GM19455 (cell line): ENCODE data around the gene KYAT1.
"Not testable (repeated sequence)": the region's sequence is repeated elsewhere in the genome, so short reads cannot be mapped to it uniquely, and the experiment has no call there.

Source experiments
- ATAC-seq: cut with Tn5 transposase; IDR thresholded peaks from one replicate; pipeline ENCODE4 v1.9.1; 2021; ENCODE audit not compliant: unreplicated experiment

Gene KYAT1

DNA sequence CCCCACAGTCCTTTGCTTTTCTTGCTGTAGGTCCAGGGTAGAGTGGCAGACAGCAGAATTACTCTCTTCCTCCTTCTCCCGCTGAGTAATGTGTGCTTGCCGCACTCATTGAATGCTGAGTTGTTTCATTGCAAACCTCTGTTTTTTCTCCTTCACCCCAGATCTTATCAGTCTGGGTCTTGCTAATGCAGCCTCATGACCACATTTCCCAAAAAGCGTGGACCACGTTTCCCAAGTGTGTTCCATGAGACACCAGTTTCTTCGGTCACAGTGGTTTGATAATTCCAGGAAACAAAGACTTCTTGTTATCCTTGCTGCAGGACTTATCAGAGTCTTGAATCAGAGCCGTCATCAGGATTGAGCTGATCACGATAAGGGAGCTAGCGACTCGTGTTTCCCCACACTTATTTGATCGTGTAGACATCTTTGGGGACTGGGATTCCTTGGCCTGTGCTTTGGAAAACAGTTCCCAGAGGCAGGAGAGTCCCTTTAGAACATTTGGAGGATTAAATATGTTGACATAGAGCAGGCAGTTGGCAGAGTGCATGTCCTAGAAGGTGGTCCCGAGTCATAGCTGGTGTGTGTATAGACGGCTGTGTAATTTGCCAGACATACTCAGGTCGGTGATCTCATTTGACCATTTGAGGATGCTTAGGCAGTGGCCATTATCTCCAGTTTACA, 4.6 kb upstream of the KYAT1 start:
- no peak for ATAC-seq

DNA sequence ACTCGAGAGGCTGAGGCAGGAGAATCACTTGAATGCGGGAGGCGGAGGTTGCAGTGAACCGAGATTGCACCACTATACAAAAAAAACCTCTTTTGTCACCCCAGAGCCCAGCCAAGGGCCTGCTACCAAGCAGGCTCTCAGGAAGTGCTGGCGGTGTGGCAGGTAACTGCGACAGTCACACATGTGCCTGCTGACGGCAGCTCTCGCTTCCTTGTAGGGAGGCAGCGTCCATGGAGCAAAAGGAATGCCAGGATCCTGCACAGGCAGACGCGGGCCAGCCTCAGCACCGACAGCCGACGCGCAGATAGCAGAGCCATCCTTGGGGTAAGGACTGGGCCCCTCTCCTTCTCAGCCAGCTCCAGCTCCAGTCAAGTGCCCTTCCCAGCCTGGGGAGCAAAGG, 4.0 kb upstream of the KYAT1 start:
- no peak for ATAC-seq

DNA sequence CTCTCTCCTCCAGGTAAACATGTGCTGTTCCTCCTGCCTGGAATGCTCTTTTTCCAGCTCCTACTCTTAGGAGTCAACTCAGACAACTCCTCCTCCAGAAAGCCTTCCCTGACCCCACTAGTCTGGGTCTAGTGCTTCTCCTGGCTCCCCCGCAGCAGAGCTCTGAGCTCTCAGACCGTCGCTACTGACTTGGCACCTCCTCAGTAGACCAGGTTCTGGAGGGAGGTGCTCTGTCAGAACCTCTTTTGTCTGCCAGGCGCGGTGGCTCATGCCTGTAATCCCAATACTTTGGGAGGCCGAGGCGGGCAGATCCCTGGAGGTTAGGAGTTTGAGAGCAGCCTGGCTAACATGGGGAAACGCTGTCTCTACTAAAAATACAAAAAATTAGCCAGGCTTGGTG, 3.6 kb upstream of the KYAT1 start:
- ATAC-seq: no peak

DNA sequence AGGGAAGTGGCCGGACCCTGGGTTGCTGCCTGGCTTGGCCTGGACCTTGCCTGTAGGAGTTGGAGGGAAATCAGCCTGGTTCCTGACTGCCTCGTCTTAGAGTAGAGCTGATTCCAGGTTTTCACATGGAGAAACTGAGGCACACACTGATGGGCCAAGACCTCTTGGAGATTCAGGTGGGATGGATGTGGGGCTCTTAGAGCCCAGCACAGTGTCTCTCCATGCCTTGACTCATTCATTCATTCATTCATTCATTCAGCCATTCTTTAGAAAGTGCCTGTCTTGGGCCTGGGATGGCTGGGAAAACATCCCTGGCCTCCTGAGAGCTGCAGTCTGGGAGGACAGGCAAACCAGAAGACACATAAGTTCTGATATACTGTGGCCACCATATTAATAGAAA, 2.4 kb upstream of the KYAT1 start:
- no peak for ATAC-seq

DNA sequence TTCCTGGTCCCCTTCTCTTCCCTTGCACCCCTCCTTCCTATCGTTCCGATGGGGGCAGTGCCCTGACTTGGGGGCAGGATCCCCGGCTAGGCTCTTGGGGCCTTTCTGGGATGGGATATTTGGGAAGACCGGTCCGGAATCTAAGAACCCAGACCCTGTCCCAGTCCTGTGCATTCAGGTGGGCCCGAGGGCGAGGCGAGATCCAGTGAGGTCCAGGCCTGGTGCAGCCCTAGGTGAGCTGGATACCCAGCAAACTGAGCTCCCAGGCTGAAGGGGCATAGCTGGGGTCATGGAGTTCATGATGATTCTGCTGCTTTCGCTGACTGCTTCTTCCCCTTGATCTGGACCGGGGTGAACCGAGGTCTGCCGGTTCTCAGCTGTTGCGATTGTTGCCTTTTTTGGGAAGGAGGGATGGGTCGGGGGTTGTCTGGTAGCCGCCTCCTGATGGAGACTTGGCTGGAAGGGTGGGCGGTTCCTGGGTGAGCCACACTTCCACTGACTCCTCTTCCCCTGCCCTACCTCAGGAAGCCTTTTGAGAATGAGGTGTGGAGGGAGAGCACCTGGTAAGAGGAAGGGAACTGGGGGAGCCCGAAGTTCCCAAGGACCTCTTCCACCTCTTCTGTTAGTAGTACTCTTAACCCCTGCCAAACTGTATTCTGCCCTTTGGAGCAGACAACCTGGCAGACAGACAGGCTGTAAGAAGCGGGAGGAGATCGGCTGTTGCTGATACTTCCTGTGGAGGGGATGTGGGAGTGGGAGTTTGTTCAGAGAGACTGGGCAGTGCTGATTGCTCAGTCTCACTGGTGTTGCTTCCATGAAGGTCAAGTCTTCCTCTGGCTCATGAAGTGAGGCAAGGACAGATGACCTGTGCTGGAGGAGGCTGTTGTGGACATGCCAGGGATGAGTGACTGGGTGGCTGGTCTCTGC, 1.2 kb upstream of the KYAT1 start:
- no peak for ATAC-seq

DNA sequence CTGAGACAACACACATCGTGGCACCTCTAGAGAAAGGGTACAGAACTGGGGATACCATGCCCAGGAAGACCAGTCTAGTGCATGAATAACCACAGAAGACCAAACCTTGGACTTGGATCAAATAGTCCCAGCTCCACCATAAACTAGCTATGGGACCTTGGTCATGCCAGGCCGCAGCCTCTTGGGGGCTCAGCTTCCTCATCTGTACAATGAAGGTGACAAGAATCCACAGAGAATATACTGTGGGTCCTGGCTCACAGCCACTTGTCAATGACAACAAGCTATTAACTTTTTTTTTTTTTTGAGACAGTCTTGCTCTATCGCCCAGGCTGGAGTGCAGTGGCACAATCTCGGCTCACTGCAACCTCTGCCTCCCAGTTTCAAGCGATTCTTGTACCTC, 3.9 kb downstream of the KYAT1 start:
- no peak for ATAC-seq

DNA sequence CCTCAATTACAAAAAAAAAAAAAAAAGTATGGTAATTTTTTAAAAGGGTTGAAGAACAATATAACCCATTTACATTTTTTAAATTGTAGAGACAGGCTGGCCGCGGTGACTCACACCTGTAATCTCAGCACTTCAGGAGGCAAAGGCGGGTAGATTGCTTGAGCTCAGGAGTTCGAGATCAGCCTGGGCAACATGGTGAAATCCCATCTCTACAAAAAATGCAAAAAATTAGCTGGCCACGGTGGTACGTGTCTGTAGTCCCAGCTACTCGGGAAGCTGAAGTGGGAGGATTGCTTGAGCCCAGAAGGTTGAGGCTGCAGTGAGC, 10.8 kb downstream of the KYAT1 start:
- not testable (repeated sequence) for ATAC-seq

DNA sequence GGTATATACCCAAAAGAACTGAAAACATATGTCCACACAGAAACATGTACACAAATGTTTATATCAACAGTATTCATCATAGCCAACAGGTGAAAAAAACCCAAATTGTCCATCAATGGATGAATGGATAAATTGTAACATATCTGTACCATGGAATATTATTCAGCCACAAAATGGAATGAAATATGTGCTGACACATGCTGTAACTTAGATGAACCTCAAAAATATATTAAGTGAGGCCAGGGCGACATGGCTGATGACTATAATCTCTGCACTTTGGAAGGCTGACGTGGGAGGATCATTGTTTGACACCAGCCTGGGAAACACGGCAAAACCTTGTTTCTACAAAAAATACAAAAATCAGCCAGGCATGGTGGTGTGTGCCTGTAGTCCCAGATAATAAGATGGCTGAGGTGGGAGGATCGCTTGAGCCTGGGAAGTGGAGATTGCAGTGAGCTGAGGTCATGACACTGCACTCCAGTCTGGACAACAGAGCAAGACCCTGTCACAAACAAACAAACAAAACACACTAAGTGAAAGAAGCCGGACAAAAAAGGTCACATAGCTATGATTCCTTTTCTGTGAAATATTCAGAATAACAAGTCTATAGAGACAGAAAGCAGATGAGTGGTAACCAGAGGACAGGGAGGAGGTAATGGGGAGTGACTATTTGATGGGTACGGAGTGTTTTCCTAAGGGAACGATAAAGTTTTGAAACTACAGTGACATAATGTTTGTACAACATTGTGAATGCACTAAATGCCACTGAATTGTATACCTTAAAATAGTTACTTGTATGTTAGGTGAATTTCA, 11.4 kb downstream of the KYAT1 start:
- no peak for ATAC-seq

DNA sequence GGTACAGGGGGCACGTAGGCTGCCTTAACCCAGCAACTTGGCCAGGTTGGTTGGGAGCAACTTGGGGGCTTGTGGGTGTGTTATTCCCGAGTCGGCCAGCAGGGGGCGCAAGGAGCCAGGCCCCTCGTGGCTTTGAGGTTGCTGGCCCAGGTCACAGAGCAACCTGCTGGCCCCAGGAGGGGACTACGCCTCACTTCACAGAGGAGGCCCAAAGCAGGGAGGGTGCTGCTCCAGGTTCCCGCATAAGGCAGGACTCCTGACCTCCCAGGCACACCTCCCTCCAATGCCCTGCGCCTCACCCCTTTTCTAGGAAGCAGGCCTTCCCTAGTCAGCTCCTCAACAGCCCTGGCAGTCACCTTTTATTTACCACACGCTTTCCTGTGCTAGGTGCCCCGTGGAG, 18.1 kb downstream of the KYAT1 start:
- no peak for ATAC-seq

DNA sequence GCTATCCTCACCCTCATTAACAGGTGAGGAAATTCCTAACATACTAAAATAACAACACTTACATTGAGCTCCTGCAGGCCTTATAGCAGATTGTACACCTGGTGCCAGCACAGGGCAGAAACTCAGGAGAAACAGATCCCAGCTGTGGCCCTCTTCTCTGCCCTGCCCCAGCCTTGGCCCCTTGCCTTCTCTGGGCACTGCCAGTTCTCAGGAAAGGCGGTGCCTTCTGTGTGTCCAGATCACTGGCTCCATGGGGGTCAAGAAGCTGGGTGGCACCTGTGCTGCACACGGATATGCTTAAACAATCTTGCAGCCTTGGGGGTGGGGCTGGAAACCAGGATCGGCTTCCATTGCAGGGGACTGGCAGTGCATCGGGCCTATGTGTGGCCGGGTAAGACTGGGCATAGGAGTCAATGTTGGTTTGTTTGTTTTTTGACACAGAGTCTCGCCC, 19.3 kb downstream of the KYAT1 start:
- no peak for ATAC-seq

DNA sequence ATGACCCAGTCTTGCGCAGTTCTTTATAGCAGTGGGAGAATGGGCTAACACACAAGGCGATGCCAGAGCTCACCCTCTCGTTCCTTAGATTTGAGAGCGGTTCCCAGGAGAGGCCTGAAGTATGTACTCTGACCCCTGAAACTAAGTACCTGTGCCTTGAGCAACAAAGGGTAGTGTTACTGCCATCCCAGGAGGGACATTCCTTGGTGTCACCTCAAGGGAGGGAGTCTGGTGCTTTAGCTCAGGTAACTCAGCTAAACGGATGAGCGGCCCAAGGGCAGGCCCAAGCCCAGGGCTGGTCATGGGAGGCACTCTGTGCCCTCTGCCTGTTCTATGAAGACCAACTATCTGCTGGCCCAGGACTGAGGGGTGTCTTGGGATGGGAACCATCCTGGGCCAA, 20.2 kb downstream of the KYAT1 start:
- ATAC-seq: no peak

DNA sequence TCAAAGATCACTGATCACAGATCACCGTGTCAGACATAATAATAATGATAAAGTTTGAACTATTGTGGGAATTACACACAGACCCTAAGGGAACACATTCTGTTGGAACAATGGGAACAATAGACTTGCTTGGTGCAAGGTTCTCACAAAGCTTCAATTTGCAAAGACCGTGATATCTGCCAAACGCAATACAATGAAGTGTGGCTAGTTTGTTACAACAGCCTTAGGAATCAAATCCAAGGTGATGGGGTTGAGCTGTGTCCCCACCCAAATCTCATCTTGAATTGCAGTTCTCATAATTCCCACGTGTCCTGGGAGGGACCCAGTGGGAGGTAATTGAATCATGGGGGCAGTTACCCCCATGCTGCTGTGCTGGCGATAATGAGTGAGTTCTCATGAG, 20.8 kb downstream of the KYAT1 start:
- ATAC-seq: no peak

DNA sequence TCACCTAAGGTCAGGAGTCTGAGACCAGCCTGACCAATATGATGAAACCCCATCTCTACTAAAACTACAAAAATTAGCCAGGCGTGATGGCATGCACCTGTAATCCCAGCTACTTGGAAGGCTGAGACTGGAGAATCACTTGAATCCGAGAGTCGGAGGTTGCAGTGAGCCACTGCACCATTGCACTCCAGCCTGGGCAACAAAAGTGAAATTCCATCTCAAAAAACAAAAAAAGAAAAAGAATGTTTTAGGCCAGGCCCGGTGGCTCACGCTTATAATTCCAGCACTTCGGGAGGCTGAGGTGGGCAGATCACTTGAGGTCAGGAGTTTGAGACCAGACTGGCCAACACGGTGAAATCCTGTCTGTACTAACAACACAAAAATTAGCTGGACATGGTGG, 23.3 kb downstream of the KYAT1 start:
- not testable (repeated sequence) for ATAC-seq

DNA sequence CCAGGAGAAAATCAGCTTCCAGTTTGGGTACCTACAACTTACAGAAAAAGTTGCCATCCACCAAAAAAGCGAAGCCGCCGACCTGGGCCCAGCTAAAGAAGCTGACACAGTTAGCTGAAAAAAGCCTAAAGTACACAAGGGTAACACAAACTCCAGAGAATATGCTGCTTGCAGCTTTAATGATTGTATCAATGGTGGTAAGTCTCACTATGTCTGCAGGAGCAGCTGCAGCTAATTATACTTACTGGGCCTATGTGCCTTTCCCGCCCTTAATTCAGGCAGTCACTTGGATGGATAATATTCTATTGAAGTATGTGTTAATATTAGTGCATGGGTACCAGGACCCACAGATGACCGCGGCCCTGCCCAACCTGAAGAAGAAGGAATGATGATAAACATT, 27.3 kb downstream of the KYAT1 start:
- not testable (repeated sequence) for ATAC-seq

DNA sequence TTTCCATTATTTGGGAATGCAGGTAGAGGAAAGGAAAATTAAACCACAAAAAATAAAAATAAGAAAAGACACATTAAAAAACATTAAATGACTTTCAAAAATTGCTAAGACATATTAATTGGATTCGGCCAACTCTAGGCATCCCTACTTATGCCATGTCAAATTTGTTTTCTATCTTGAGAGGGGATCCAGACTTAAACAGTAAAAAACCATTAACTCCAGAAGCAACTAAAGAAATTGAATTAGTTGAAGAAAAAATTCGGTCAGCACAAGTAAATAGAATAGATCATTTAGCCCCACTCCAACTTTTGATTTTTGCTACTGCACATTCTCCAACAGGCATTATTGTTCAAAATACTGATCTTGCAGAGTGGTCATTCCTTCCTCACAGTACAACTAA, 29.1 kb downstream of the KYAT1 start:
- not testable (repeated sequence) for ATAC-seq

DNA sequence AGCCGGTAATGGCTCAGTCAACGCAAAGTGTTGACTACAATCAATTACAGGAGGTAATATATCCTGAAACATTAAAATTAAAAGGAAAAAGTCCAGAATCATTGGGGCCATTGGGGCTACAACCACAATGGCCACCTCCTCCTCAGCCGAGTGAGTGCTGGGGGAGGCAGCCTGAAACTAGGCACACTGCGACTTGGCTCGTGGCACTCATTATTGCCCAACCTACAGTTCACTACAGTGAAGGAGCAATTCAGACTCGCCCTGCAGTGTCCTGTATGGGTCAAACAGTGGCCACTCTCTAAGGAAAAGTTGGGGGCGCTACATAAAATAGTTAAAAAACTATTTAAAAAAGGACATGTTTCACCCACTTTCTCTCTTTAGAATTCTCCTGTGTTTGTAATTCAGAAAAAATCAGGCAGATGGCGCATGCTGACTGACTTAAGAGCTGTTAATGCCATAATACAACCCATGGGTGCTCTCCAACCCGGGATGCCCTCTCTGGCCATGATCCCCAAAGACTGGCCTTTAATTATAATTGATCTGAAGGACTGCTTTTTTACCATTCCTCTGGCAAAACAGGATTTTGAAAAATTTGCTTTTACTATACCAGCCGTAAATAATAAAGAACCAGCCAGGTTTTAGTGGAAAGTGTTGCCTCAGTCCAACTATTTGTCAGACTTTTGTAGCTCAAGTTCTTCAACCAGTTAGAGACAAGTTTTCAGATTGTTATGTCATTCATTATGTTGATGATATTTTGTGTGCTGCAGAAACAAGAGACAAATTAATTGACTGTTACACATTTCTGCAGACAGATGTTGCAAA, 29.8 kb downstream of the KYAT1 start:
- not testable (repeated sequence) for ATAC-seq

DNA sequence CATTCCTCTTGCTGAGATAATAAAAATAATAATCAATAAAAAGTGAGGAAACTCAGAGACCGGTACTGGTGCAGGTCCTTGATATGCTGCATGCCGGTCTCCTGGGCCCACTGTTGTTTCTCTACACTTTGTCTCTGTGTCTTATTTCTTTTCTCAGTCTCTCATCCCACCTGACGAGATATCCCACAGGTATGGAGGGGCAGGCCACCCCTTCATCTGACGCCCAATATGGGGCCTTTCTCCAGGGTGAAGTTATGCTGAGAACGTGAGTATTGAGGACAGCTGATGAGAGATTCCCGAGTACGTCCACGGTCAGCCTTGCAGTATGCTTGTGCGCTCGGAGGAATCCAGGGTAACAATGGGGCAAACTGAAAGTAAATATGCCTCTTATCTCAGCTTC, 30.7 kb downstream of the KYAT1 start:
- ATAC-seq: not testable (repeated sequence)

DNA sequence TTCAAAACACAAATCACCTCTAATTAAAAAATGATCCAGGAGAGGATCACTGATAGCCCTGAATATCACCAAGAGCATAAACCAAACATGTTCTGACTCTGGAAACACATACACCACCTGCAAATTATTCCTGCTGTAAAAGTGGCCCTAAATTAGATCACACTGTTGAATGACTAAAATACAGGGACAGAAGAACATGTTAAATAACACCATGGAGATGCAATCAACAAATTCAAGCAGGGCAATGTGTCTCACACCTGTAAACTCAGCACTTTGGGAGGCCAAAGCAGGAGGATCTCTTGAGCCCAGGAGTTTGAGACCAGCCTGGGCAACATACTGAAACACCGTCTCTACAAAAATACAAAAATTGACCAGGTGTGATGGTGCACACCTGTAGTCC, 33.9 kb downstream of the KYAT1 start:
- ATAC-seq: no peak

DNA sequence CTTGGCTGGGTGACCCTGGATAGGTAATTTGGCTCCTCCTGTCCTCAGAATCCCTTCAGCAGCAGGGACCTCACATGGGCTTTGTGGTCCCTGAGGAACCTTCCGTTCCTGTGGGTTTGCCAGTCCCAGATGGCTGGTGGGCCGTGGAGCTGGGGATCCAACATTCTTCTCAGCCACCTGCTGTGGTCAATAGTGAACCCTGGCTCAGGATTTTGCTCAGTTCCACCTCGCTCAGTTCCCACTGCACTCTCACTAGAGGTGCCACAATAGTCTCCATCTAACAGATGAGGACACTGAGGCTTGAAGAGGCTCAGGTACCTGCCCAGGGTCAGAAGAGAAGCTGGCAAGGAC, 35.1 kb downstream of the KYAT1 start:
- no peak for ATAC-seq

DNA sequence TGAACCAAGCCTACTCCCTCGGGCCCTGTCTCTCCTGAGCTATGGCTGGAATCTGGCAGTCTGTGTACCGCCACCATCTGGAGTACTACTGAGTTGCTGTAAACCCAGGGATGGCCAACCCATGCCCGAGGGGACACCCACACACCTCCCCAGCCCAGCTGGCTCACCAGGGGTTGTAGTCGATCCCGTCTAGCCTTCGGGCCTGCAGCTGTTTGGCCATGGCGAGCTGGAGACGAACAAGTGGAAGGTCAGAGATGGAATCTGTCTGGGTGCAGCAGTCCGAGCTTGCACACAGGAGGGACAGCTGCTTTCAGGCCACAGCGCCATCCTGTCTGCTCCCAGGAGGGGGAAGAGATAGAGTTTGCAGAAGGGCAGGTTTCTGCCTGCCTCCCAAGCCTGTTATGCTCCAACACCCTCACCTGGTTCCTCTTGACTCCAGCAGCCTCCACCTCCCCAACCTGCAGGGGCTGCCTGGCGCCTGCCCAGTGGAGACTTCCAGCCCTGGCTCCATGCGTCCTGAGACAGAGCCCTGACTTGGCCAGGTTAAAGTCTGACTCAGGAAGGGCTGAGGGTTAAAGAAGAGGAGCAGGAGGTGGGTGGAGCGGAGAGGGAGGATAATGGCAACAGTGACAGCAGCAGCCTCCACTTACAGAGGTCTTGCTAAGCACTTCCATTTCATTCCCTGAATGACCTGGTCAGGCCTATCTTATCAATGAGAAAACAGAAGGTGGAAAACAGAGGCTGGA, 36.4 kb downstream of the KYAT1 start:
- ATAC-seq: no peak
